HL-60 (cell line): ENCODE measurements around the gene B3GAT2.

Source experiments
- DNase-seq, 2 experiments: peaks; one replicate each; pipeline ENCODE4 v3.0.0-alpha.2; 2010 to 2020; ENCODE audit warnings: low read depth in 1 of 2, low spot score in 1 of 2
- H3K27ac ChIP-seq: fragments of 250-450 bp; sonication (Bioruptor Pico); replicated peaks from 2 replicates; pipeline ENCODE4 v1.5.1; 2020; ENCODE audit warnings: mild to moderate bottlenecking, moderate library complexity
- H3K27me3 ChIP-seq: fragments of 250-450 bp; sonication (Bioruptor Pico); 2 replicates; pipeline ENCODE4 v1.5.1; 2021; ENCODE audit warnings: mild to moderate bottlenecking, moderate library complexity; ENCODE audit not compliant: insufficient read depth, poor library complexity, severe bottlenecking
- H3K4me3 ChIP-seq: replicated peaks from 2 replicates; pipeline ENCODE4 v1.5.1; 2011; ENCODE audit warnings: mild to moderate bottlenecking, control low read depth, low read length; ENCODE audit not compliant: insufficient read depth
- GABPA ChIP-seq: IDR thresholded peaks from 2 replicates; pipeline ENCODE4 v1.6.1; 2012; ENCODE audit warnings: low read depth
- POLR2AphosphoS5 ChIP-seq: IDR thresholded peaks from 2 replicates; pipeline ENCODE4 v1.6.1; 2012; ENCODE audit warnings: low read depth
- REST ChIP-seq: IDR thresholded peaks from 2 replicates; pipeline ENCODE4 v1.6.1; 2012; ENCODE audit warnings: low read depth; ENCODE audit not compliant: insufficient replicate concordance
- SPI1 ChIP-seq: IDR thresholded peaks from 2 replicates; pipeline ENCODE4 v1.6.1; 2012; ENCODE audit warnings: low read depth, mild to moderate bottlenecking, borderline replicate concordance
- TF ChIP-seq, protein P1 (sequence below): IDR thresholded peaks from one replicate; pipeline ENCODE4 v1.5.1; 2011; ENCODE audit warnings: low read length, control low read depth, inconsistent platforms; ENCODE audit not compliant: insufficient read depth

The B3GAT2 gene

DNA sequence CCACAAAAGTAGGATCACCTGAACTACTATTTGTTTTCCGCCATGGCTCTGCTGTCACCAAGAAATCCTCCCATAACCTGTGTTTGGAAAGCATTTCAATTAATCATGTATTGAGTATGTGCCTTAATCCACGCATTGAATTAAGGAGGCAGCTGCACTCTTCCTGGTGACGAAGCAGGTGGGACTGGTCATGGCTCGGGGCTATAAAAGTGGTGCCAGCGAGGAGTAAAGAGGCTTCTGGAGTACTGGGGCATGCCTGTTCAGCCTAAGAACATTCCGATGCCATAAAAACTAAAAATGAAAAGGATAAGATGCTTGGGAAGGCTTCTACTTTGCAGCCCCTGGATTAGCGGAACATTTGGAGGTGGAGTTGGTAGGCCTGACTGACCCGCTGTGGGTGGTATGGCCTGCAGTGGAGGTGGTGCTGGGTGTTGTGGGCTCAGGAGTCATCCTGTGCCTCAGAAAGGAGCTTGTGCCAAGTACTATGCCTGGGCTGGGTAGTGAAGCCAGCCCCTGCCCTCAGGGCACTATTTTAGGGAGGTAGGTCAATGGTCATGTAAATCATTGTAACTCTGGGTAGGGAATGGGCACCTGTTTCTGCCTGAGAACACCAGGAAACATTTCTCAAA is 110.5 kb downstream of the B3GAT2 start:
- TF ChIP-seq POLR2AphosphoS5 (no peak), REST (no peak), SPI1 (no peak), GABPA (no peak)
- TF ChIP-seq, protein P1, sequence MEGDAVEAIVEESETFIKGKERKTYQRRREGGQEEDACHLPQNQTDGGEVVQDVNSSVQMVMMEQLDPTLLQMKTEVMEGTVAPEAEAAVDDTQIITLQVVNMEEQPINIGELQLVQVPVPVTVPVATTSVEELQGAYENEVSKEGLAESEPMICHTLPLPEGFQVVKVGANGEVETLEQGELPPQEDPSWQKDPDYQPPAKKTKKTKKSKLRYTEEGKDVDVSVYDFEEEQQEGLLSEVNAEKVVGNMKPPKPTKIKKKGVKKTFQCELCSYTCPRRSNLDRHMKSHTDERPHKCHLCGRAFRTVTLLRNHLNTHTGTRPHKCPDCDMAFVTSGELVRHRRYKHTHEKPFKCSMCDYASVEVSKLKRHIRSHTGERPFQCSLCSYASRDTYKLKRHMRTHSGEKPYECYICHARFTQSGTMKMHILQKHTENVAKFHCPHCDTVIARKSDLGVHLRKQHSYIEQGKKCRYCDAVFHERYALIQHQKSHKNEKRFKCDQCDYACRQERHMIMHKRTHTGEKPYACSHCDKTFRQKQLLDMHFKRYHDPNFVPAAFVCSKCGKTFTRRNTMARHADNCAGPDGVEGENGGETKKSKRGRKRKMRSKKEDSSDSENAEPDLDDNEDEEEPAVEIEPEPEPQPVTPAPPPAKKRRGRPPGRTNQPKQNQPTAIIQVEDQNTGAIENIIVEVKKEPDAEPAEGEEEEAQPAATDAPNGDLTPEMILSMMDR = no peak
- Histone ChIP-seq H3K27ac (no peak overlapping the region), H3K27me3 (no peaks in the 10 kb centered on the region), H3K4me3 (no peak overlapping the region)
- DNase-seq = no peak

GRCh38 chr6:70844301-70844700 is 112.6 kb downstream of the B3GAT2 start:
- no peak for DNase-seq
- no peaks in the 10 kb centered on the region for H3K27me3 ChIP-seq
- H3K27ac ChIP-seq = no peak overlapping the region
- no peak for TF ChIP-seq POLR2AphosphoS5
- TF ChIP-seq REST = no peak
- no peak for TF ChIP-seq GABPA
- TF ChIP-seq SPI1 = no peak
- TF ChIP-seq, protein P1 = no peak
- no peak overlapping the region for H3K4me3 ChIP-seq

GRCh38 chr6:70843328-70843918 is 113.4 kb downstream of the B3GAT2 start:
- TF ChIP-seq REST (no peak), SPI1 (no peak), POLR2AphosphoS5 (no peak), GABPA (no peak)
- TF ChIP-seq, protein P1 = no peak
- H3K4me3 ChIP-seq = no peak overlapping the region
- no peak overlapping the region for H3K27ac ChIP-seq
- no peak for DNase-seq
- H3K27me3 ChIP-seq = no peaks in the 10 kb centered on the region
